CD4-positive, alpha-beta T cell (primary cell): ENCODE measurements around the gene PICALM. TPM values are rescaled to one million over a fixed set of nuclear protein-coding genes. Genes with fewer than 3 reads are reported as not detected.

Experiments used
- ATAC-seq: fragments of 200-7000 bp; cut with Tn5 transposase; one replicate; pipeline ENCODE4 v1.10.0; 2022; ENCODE audit warnings: mild to moderate bottlenecking; ENCODE audit not compliant: poor library complexity
- CTCF ChIA-PET: fragments of 350-600 bp; sonication (Branson Sonifier 250); formaldehyde crosslinking; loops from one replicate; lab custom pipeline; 2021; ENCODE audit warnings: antibody characterized with exemption, inconsistent platforms; lab: Charles Lee
- POLR2A ChIA-PET: fragments of 350-600 bp; sonication (Branson Sonifier 250); formaldehyde crosslinking; loops from one replicate; lab custom pipeline; 2021; ENCODE audit warnings: antibody characterized with exemption, inconsistent platforms; lab: Charles Lee
- DNase-seq, 14 experiments: peaks; one replicate each; pipeline ENCODE4 v3.0.0-alpha.2; 2013 to 2020; ENCODE audit warnings: mixed read lengths in 2 of 14
- H3K27ac ChIP-seq, 2 donors: one replicate each; pipeline versions ENCODE4 v1.5.1 to v1.7.0; 2013; ENCODE audit warnings: low read length in 2 of 2, low read depth in 1 of 2, mild to moderate bottlenecking in 1 of 2
- H3K27me3 ChIP-seq, 2 experiments: 1 replicate in 1 of 2; 2 replicates in 1 of 2; pipeline versions ENCODE4 v1.6.1 to v1.7.0; 2013; ENCODE audit warnings: low read length in 2 of 2, control low read depth in 1 of 2, mild to moderate bottlenecking in 1 of 2, moderate library complexity in 1 of 2; ENCODE audit not compliant: insufficient read depth in 2 of 2, control insufficient read depth in 1 of 2
- H3K36me3 ChIP-seq: one replicate; pipeline ENCODE4 v1.6.1; 2013; ENCODE audit warnings: low read length, control low read depth; ENCODE audit not compliant: insufficient read depth
- H3K4me1 ChIP-seq: one replicate; pipeline ENCODE4 v1.6.1; 2013; ENCODE audit warnings: low read length, control low read depth; ENCODE audit not compliant: insufficient read depth
- H3K4me3 ChIP-seq: one replicate; pipeline ENCODE4 v1.5.1; 2013; ENCODE audit warnings: mild to moderate bottlenecking, low read length, moderate library complexity
- H3K9me3 ChIP-seq, 2 experiments: 1 replicate in 1 of 2; 2 replicates in 1 of 2; pipeline versions ENCODE4 v1.6.1 to v1.7.0; 2013; ENCODE audit warnings: low read length in 2 of 2, mild to moderate bottlenecking in 2 of 2, control low read depth in 1 of 2, moderate library complexity in 1 of 2; ENCODE audit not compliant: control insufficient read depth in 1 of 2, insufficient read depth in 1 of 2
- H3K27ac Mint-ChIP-seq: one replicate; pipeline ENCODE4 v1.8.0; 2020; ENCODE audit warnings: mixed read lengths
- H3K27me3 Mint-ChIP-seq: one replicate; pipeline ENCODE4 v1.8.0; 2021; ENCODE audit warnings: mixed read lengths
- H3K36me3 Mint-ChIP-seq: one replicate; pipeline ENCODE4 v1.8.0; 2021; ENCODE audit warnings: low read depth, mixed read lengths
- H3K4me1 Mint-ChIP-seq: one replicate; pipeline ENCODE4 v1.8.0; 2021; ENCODE audit warnings: low read depth, mixed read lengths
- H3K4me3 Mint-ChIP-seq: one replicate; pipeline ENCODE4 v1.8.0; 2020; ENCODE audit warnings: mild to moderate bottlenecking, mixed read lengths
- H3K9me3 Mint-ChIP-seq: one replicate; pipeline ENCODE4 v1.8.0; 2020; ENCODE audit warnings: mixed read lengths
- intact Hi-C, 2 experiments: fragments of 100-400 bp; cut with DNase I in 1 of 2; cut with micrococcal nuclease in 1 of 2; formaldehyde crosslinking; loops; one replicate each; pipeline versions ENCODE4 v1.15.1 to v1.9.0; 2023 to 2025; cut with DNase I, micrococcal nuclease
- total RNA-seq, 174 experiments: library from RNA in 2 of 174; stranded (reverse) in 2 of 174; gene quantifications; one replicate each; pipeline ENCODE4 v1.2.3 and lab custom pipeline; 2021 to 2026
- TF ChIP-seq, protein P1 (sequence below): fragments of 200-600 bp; IDR thresholded peaks from one replicate; pipeline ENCODE4 v1.8.0; 2022; ENCODE audit warnings: antibody characterized with exemption, mild to moderate bottlenecking

The PICALM gene
- total RNA-seq, 2 experiments from 2014 or later: 73.3 to 77.3 TPM

DNA sequence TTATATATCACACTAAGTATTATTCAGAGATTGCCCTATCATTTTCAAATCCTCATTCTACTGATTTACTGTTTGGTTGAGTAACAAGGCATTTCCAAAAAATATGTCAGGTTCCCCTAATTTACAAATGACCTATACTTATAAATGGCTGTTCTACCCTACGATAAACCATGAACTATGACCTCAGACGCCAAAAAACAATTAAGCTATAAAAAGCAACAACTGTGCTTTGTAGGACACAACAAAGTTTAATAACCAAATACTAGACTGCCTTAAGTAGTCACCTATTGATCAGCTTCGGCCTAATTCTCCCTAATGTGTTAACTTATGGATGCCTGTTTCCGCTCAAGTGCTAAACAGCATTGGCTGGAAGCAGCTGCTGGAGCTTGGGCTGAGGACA is 53.2 kb downstream of the PICALM start:
- Histone ChIP-seq H3K9me3 (no peaks in the 10 kb centered on the region), H3K36me3 (peaks cover 70% of the 10 kb centered on the region), H3K4me3 (no peak overlapping the region), H3K27me3 (no peaks in the 10 kb centered on the region), H3K4me1 (peaks cover 3% of the 10 kb centered on the region), H3K27ac (no peak overlapping the region)
- H3K9me3 Mint-ChIP-seq: no peaks in the 10 kb centered on the region
- intact Hi-C loops: no loop called here
- H3K4me3 Mint-ChIP-seq: no peak overlapping the region
- CTCF ChIA-PET: interaction anchor here (1.1 to 1.2 kb wide), 2 partner anchors 10 to 26 kb away, joined by 3 to 5 read pairs; no protein-coding TSS in a partner anchor
- TF ChIP-seq, protein P1, sequence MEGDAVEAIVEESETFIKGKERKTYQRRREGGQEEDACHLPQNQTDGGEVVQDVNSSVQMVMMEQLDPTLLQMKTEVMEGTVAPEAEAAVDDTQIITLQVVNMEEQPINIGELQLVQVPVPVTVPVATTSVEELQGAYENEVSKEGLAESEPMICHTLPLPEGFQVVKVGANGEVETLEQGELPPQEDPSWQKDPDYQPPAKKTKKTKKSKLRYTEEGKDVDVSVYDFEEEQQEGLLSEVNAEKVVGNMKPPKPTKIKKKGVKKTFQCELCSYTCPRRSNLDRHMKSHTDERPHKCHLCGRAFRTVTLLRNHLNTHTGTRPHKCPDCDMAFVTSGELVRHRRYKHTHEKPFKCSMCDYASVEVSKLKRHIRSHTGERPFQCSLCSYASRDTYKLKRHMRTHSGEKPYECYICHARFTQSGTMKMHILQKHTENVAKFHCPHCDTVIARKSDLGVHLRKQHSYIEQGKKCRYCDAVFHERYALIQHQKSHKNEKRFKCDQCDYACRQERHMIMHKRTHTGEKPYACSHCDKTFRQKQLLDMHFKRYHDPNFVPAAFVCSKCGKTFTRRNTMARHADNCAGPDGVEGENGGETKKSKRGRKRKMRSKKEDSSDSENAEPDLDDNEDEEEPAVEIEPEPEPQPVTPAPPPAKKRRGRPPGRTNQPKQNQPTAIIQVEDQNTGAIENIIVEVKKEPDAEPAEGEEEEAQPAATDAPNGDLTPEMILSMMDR: no peak
- ATAC-seq: no peak
- no peaks in the 10 kb centered on the region for H3K27me3 Mint-ChIP-seq
- POLR2A ChIA-PET: interaction anchor here (0.7 kb wide), 1 partner anchor 53 kb away, joined by 3 read pairs; the partner anchor contains the start of gene PICALM
- H3K4me1 Mint-ChIP-seq: peaks cover 23% of the 10 kb centered on the region
- peaks cover 76% of the 10 kb centered on the region for H3K36me3 Mint-ChIP-seq
- peak overlapping the region; percentile 32 for H3K27ac Mint-ChIP-seq
- no peak for DNase-seq

DNA sequence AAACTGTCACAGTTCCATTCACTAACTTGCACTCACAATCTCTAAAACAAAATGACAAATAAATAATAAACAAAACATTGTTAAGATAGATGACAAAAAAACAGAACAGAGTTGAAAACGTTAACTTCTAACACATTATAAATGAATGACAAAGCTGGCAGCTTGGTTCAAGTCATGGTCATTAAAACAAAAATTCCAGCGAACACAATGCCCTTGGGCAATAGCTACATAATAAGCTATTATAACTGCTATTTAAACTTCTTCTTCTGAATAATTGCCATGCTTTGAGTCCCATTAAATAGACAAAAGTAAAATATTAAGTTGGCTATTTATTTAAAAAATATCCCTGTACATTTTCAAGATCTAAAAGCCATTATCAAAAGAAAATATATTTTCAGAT is 54.7 kb downstream of the PICALM start:
- no peaks in the 10 kb centered on the region for H3K27me3 Mint-ChIP-seq
- TF ChIP-seq, protein P1: no peak
- intact Hi-C loops: no loop called here
- ATAC-seq (no peak), DNase-seq (no peak)
- Histone ChIP-seq H3K9me3 (no peaks in the 10 kb centered on the region), H3K27ac (no peak overlapping the region), H3K4me1 (peaks cover 3% of the 10 kb centered on the region), H3K27me3 (no peaks in the 10 kb centered on the region), H3K36me3 (peaks cover 70% of the 10 kb centered on the region), H3K4me3 (no peak overlapping the region)
- H3K4me1 Mint-ChIP-seq: peaks cover 15% of the 10 kb centered on the region
- no peak overlapping the region for H3K4me3 Mint-ChIP-seq
- H3K36me3 Mint-ChIP-seq: peaks cover 76% of the 10 kb centered on the region
- H3K9me3 Mint-ChIP-seq: no peaks in the 10 kb centered on the region
- no peak overlapping the region for H3K27ac Mint-ChIP-seq
- ChIA-PET CTCF (interaction anchor here (1.5 kb wide), 2 partner anchors 11 to 27 kb away, joined by 3 read pairs; no protein-coding TSS in a partner anchor), POLR2A (no interaction called here)

DNA sequence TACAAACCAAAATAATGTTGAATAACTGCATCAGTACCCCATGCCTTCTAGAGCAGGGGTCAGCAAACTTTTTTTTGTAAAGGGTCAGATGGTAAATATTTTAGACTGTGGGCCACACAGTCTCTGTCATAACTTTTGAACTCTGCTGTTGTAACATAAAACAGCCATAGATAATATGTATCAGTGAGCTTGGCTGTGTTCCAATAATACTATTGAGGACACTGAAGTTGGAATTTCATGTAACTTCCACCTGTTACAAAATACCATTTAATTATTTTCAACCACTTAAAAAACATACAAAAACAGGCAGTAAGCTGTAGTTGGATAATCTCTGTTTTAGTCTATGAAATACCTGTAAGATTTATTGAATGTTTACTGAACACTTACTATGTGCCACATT is 55.2 kb downstream of the PICALM start:
- Histone ChIP-seq H3K36me3 (peaks cover 74% of the 10 kb centered on the region), H3K27me3 (no peaks in the 10 kb centered on the region), H3K9me3 (no peaks in the 10 kb centered on the region), H3K27ac (no peak overlapping the region), H3K4me3 (no peak overlapping the region), H3K4me1 (peaks cover 3% of the 10 kb centered on the region)
- no peak overlapping the region for H3K27ac Mint-ChIP-seq
- H3K4me3 Mint-ChIP-seq: no peak overlapping the region
- no peaks in the 10 kb centered on the region for H3K27me3 Mint-ChIP-seq
- ChIA-PET POLR2A (no interaction called here), CTCF (interaction anchor here (1.5 kb wide), 2 partner anchors 11 to 28 kb away, joined by 3 read pairs; no protein-coding TSS in a partner anchor)
- intact Hi-C loops: no loop called here
- peaks cover 15% of the 10 kb centered on the region for H3K4me1 Mint-ChIP-seq
- no peaks in the 10 kb centered on the region for H3K9me3 Mint-ChIP-seq
- peaks cover 77% of the 10 kb centered on the region for H3K36me3 Mint-ChIP-seq
- DNase-seq: no peak
- no peak for ATAC-seq
- TF ChIP-seq, protein P1: no peak
